Activated T-cell treated with anti-CD3 and anti-CD28 coated beads, Interleukin-2, amount 50 U/mL, for 4 hours (primary cell): ENCODE results near the gene WSCD1. TPM values are rescaled to one million over a fixed set of nuclear protein-coding genes. Genes with fewer than 3 reads are reported as not detected.
A peak's percentile ranks its signal among the peaks of the same experiment; 100 is the strongest.

Experiments
- ATAC-seq, 2 donors: fragments of 200-7000 bp; cut with Tn5 transposase; one replicate each; pipeline ENCODE4 v1.10.0; 2021
- DNase-seq: peaks from one replicate; pipeline ENCODE4 v3.0.0-alpha.2; 2020
- H3K27me3 Mint-ChIP-seq: one replicate; pipeline ENCODE4 v1.8.0; 2021; ENCODE audit warnings: low read depth, mixed read lengths
- H3K36me3 Mint-ChIP-seq: one replicate; pipeline ENCODE4 v1.8.0; 2022; ENCODE audit warnings: mixed read lengths; ENCODE audit not compliant: insufficient read depth
- H3K4me1 Mint-ChIP-seq: one replicate; pipeline ENCODE4 v1.8.0; 2021; ENCODE audit warnings: low read depth, mixed read lengths
- H3K4me3 Mint-ChIP-seq: one replicate; pipeline ENCODE4 v1.8.0; 2021; ENCODE audit warnings: mild to moderate bottlenecking, moderate library complexity, mixed read lengths
- H3K9me3 Mint-ChIP-seq: one replicate; pipeline ENCODE4 v1.8.0; 2021; ENCODE audit warnings: mixed read lengths
- total RNA-seq, 3 donors: library from RNA; stranded (reverse); gene quantifications; one replicate each; pipeline ENCODE4 v1.2.1, GENCODE V29; 2021

Gene WSCD1
- total RNA-seq, 3 donors from 2014 or later = 0.08 to 0.38 (median 0.11) TPM

DNA sequence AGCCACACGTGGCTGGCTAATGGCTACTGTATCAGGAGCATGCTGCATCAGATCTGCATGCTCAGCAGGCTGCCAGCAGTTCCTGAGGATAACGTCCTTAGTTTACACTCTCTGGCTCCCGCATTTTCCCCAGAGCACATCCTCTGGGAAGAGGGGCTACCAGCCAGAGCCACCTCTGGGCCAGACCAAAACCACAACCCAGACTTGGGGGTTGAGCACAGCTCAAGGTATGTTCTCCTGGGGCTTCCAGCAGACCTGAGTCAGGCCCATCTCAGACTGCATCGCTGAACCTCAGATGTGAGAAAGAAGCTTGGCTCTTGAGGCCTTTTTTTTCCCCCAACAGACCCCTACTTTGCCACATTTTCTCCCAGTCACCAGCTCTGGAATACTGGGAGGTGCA, 23.7 kb upstream of the WSCD1 start:
- ATAC-seq (no peak), DNase-seq (no peak)
- Mint-ChIP-seq H3K36me3 (no peaks in the 10 kb centered on the region), H3K4me3 (no peak overlapping the region), H3K4me1 (no peaks in the 10 kb centered on the region), H3K27me3 (no peaks in the 10 kb centered on the region), H3K9me3 (no peaks in the 10 kb centered on the region)

DNA sequence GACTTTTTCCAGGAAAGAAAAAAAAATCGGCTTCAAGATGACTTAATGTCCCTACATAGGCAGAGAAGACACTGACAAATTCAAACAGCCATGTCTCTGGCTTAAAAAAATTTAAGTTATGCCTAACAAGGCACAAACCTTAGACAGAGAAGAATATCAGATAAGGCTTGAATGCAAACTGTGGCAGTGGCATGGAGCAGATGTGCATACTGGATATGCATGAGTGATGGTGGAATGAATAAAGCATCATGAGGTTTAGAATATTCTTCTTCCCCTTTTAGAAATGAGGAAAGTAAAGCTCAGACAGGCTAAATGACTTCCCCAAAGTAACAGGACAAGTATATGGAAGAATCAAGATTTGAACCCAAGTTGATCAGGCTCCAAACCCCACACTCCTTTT, 23.2 kb upstream of the WSCD1 start:
- Mint-ChIP-seq H3K27me3 (no peaks in the 10 kb centered on the region), H3K36me3 (no peaks in the 10 kb centered on the region), H3K4me3 (no peak overlapping the region), H3K9me3 (no peaks in the 10 kb centered on the region), H3K4me1 (no peaks in the 10 kb centered on the region)
- DNase-seq = no peak
- no peak for ATAC-seq

GRCh38 chr17:6047966-6048365, 22.2 kb upstream of the WSCD1 start:
- Mint-ChIP-seq H3K4me3 (no peak overlapping the region), H3K27me3 (peaks cover 6% of the 10 kb centered on the region), H3K9me3 (no peaks in the 10 kb centered on the region), H3K4me1 (no peaks in the 10 kb centered on the region), H3K36me3 (no peaks in the 10 kb centered on the region)
- ATAC-seq (no peak), DNase-seq (no peak)

GRCh38 chr17:6048486-6048885, 21.7 kb upstream of the WSCD1 start:
- peaks cover 6% of the 10 kb centered on the region for H3K27me3 Mint-ChIP-seq
- no peak for ATAC-seq
- H3K4me1 Mint-ChIP-seq = no peaks in the 10 kb centered on the region
- H3K4me3 Mint-ChIP-seq = no peak overlapping the region
- no peak for DNase-seq
- no peaks in the 10 kb centered on the region for H3K9me3 Mint-ChIP-seq
- no peaks in the 10 kb centered on the region for H3K36me3 Mint-ChIP-seq

DNA sequence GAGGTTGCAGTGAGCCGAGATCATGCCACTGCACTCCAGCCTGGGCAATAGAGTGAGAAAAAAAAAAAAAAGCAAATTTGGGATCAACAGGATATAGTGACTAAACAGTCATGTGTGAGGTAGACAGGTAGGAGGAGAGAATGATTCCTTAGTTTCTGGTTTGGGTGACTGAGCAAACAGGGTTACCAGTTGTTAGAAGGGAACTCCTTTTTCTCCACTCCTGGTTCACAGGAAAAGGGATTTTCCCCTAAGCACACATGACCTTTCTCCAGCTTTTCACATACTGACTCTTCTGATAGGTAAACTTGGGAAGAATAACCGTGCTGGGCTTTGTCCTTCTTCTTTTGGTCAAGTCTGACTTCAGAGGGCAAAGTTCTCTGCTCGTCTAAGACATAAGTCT, 17.3 kb upstream of the WSCD1 start:
- DNase-seq = no peak
- H3K36me3 Mint-ChIP-seq = no peaks in the 10 kb centered on the region
- no peaks in the 10 kb centered on the region for H3K4me1 Mint-ChIP-seq
- no peak overlapping the region for H3K4me3 Mint-ChIP-seq
- H3K27me3 Mint-ChIP-seq = peaks cover 26% of the 10 kb centered on the region
- ATAC-seq = no peak
- H3K9me3 Mint-ChIP-seq = no peaks in the 10 kb centered on the region

- DNase-seq (no peak), ATAC-seq (no peak)
- Mint-ChIP-seq H3K4me3 (no peak overlapping the region), H3K36me3 (no peaks in the 10 kb centered on the region), H3K4me1 (no peaks in the 10 kb centered on the region), H3K27me3 (peaks cover 30% of the 10 kb centered on the region), H3K9me3 (no peaks in the 10 kb centered on the region)
These were observed 15.8 kb upstream of the WSCD1 start for GRCh38 chr17:6054372-6054771.

DNA sequence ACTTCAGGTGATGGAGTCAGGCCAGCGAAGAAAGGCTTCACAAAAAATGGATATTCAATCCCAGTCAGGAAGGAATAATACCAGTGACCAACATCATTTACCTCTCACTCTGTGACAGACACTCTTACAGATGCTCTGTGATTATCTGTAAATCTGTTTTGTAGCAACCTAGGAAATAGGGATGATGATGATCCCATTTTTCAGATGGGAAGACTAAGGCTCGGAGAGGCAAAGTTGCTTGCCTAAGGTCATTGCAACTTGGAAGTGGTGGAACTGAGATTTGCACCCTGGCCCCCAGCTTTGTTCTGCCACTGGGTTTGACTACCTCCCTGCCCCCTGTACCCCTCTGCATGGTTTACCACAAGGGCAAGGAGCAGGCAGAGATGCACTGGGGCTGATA, 14.1 kb upstream of the WSCD1 start:
- ATAC-seq (no peak), DNase-seq (no peak)
- Mint-ChIP-seq H3K27me3 (peaks cover 36% of the 10 kb centered on the region), H3K36me3 (no peaks in the 10 kb centered on the region), H3K4me1 (no peaks in the 10 kb centered on the region), H3K4me3 (no peak overlapping the region), H3K9me3 (no peaks in the 10 kb centered on the region)

GRCh38 chr17:6057562-6057961, 12.6 kb upstream of the WSCD1 start:
- ATAC-seq = no peak
- no peaks in the 10 kb centered on the region for H3K4me1 Mint-ChIP-seq
- H3K36me3 Mint-ChIP-seq = no peaks in the 10 kb centered on the region
- DNase-seq = no peak
- no peaks in the 10 kb centered on the region for H3K9me3 Mint-ChIP-seq
- H3K4me3 Mint-ChIP-seq = no peak overlapping the region
- peaks cover 38% of the 10 kb centered on the region for H3K27me3 Mint-ChIP-seq

- Mint-ChIP-seq H3K36me3 (no peaks in the 10 kb centered on the region), H3K9me3 (no peaks in the 10 kb centered on the region), H3K4me3 (no peak overlapping the region), H3K27me3 (peaks cover 47% of the 10 kb centered on the region), H3K4me1 (no peaks in the 10 kb centered on the region)
- no peak for ATAC-seq
- DNase-seq = no peak
These were observed 10.8 kb upstream of the WSCD1 start for GRCh38 chr17:6059406-6059805.

GRCh38 chr17:6061290-6061689, 8.9 kb upstream of the WSCD1 start:
- no peak overlapping the region for H3K4me3 Mint-ChIP-seq
- no peaks in the 10 kb centered on the region for H3K9me3 Mint-ChIP-seq
- no peaks in the 10 kb centered on the region for H3K36me3 Mint-ChIP-seq
- ATAC-seq = no peak
- DNase-seq = no peak
- no peaks in the 10 kb centered on the region for H3K4me1 Mint-ChIP-seq
- H3K27me3 Mint-ChIP-seq = peaks cover 36% of the 10 kb centered on the region

GRCh38 chr17:6064868-6065267, 5.3 kb upstream of the WSCD1 start:
- peaks cover 56% of the 10 kb centered on the region for H3K27me3 Mint-ChIP-seq
- H3K4me1 Mint-ChIP-seq = peaks cover 9% of the 10 kb centered on the region
- H3K4me3 Mint-ChIP-seq = no peak overlapping the region
- H3K36me3 Mint-ChIP-seq = no peaks in the 10 kb centered on the region
- no peaks in the 10 kb centered on the region for H3K9me3 Mint-ChIP-seq
- DNase-seq = no peak
- ATAC-seq = no peak

- no peak for ATAC-seq
- Mint-ChIP-seq H3K36me3 (no peaks in the 10 kb centered on the region), H3K9me3 (no peaks in the 10 kb centered on the region)
These were observed 4.8 kb upstream of the WSCD1 start for GRCh38 chr17:6065351-6065750.

DNA sequence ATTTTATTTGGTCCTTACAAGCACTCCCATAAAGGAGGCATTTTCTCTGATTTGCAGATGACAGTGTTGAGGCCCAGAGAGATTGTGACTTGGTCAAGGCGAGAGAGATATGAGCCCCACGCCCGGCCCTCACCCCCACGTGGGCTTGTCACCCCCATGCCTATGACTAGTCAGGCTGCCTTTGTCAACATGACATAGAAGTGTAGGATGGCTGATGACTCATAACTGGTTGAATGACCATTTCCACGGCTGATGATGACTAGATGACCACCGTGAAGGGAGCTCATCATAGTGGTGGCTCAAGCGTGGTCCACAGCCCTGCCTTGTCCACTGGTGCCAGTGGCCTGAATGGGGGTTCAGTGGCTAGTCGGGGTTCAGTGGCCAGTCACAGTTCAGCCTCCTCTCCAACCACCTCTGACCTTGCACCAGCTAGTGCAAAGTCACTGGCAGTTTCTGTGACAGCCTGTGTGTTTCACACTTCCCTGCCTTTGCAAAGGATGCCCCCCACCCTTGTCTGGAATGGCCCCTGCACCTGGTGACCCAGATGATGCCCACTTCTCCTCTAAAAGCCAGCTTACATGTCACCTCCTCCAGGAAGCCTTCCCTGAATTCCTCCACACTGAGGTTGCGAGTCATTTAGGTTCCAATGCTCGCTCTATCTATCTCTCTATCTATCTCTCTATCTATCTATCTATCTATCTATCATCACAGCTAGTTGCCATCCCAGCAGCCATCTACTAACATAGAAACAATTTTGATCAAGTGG, 3.8 kb upstream of the WSCD1 start:
- Mint-ChIP-seq H3K4me3 (no peak overlapping the region), H3K9me3 (no peaks in the 10 kb centered on the region), H3K4me1 (peaks cover 15% of the 10 kb centered on the region), H3K27me3 (peaks cover 56% of the 10 kb centered on the region), H3K36me3 (no peaks in the 10 kb centered on the region)
- DNase-seq (no peak), ATAC-seq (no peak)

More at GRCh38 chr17:6065351-6065750, 4.8 kb upstream of the WSCD1 start:
- Mint-ChIP-seq H3K27me3 (peaks cover 53% of the 10 kb centered on the region), H3K4me3 (no peak overlapping the region), H3K4me1 (peaks cover 11% of the 10 kb centered on the region)
- no peak for DNase-seq

DNA sequence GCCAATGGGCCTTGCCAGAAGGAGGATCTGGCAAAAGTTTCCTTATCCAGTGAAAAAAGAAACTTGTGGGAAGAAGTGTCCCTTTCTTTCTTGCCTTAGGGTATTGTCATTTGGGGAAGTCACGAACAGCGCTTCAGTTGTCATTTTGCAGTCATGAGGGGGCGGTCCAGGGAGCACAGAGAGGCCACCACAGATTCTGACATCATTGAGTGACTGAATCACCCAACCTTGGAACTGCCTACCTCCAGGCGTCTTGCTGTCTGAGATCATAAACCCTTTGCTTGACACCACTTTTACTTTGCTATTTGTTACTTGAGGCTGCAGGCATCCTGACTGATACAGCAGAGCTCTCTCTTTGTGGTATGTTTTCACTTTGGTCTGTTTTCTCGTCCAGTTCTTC, 3.1 kb upstream of the WSCD1 start:
- Mint-ChIP-seq H3K36me3 (no peaks in the 10 kb centered on the region), H3K4me3 (no peak overlapping the region), H3K4me1 (peaks cover 16% of the 10 kb centered on the region), H3K9me3 (no peaks in the 10 kb centered on the region), H3K27me3 (peaks cover 62% of the 10 kb centered on the region)
- no peak for DNase-seq
- ATAC-seq = no peak

GRCh38 chr17:6070430-6070912, 292 bp downstream of the WSCD1 start:
- DNase-seq (no peak), ATAC-seq (peak in 1 of 2 donors; percentile 3)
- Mint-ChIP-seq H3K4me3 (no peak overlapping the region), H3K36me3 (no peaks in the 10 kb centered on the region), H3K9me3 (no peaks in the 10 kb centered on the region), H3K27me3 (peaks cover 67% of the 10 kb centered on the region), H3K4me1 (peaks cover 16% of the 10 kb centered on the region)
